ENCODE results near the gene SHMT2. TPM values are rescaled to one million over a fixed set of nuclear protein-coding genes. Genes with fewer than 3 reads are reported as not detected.

SHMT2 gene
- total and polyA plus RNA-seq, 2 donors (not counting 3 experiments of a cell fraction or from before 2014, with no cell fraction given): 155 to 243 TPM

- Histone ChIP-seq H3K27me3 (ENCODE audit: control insufficient read depth in 2 of 2, insufficient read depth in 2 of 2, low read length in 2 of 2) (no peaks in the 10 kb centered on the region), H3K36me3 (ENCODE audit: control insufficient read depth in 2 of 2, extremely low read depth in 1 of 2, insufficient read depth in 2 of 2, low read length in 2 of 2) (no peaks in the 10 kb centered on the region), H3K4me3 (replicated peaks in 1 of 3; ENCODE audit: insufficient read depth in 1 of 3, low read depth in 1 of 3, low read length in 3 of 3) (no peak overlapping the region), H3K27ac (ENCODE audit: insufficient read depth, low read depth, low read length) (no peak overlapping the region), H3K9me3 (replicated peaks; ENCODE audit: control insufficient read depth, insufficient read depth, low read length) (no peaks in the 10 kb centered on the region), H3K4me2 (ENCODE audit: insufficient read depth, low read length) (no peak overlapping the region), H2AFZ (ENCODE audit: low read depth, low read length) (no peak overlapping the region), H3K4me1 (ENCODE audit: control insufficient read depth, extremely low read depth, insufficient read depth, low read length) (no peaks in the 10 kb centered on the region), H3K9me1 (replicated peaks; ENCODE audit: control insufficient read depth, extremely low read depth, insufficient read depth, low read length) (no peaks in the 10 kb centered on the region), H3K9ac (replicated peaks; ENCODE audit: extremely low read depth, insufficient read depth, low read length) (no peak overlapping the region), H4K20me1 (replicated peaks; ENCODE audit: control insufficient read depth, extremely low read depth, insufficient read depth, low read length) (no peaks in the 10 kb centered on the region), H3K79me2 (ENCODE audit: control insufficient read depth, insufficient read depth, low read length) (no peaks in the 10 kb centered on the region)
- dilution Hi-C loops (cut with MboI; ENCODE audit: extremely low pct_ligation_motif_present, low sequenced_read_pairs): no loop called here
- ChIA-PET CTCF (interaction anchor here (1.1 to 10.3 kb wide), 5 partner anchors 15 to 118 kb away, joined by 5 to 164 read pairs (median 6); no protein-coding TSS in a partner anchor), POLR2A (no interaction called here)
- DNase-seq (ENCODE audit: low read depth, low spot score) (no peak), FAIRE-seq (no peak)
- TF ChIP-seq JUN (IDR thresholded peaks at IDR 0.05; ENCODE audit: borderline replicate concordance, insufficient read depth, insufficient read length, low read depth): no peak
- TF ChIP-seq MYC (IDR thresholded peaks at IDR 0.05; ENCODE audit: low read depth, low read length): no peak
- TF ChIP-seq EZH2 (IDR thresholded peaks at IDR 0.05; ENCODE audit: borderline replicate concordance, low read depth, low read length, severe bottlenecking): no peak
- TF ChIP-seq, protein P1, sequence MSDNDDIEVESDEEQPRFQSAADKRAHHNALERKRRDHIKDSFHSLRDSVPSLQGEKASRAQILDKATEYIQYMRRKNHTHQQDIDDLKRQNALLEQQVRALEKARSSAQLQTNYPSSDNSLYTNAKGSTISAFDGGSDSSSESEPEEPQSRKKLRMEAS (IDR thresholded peaks at IDR 0.05; ENCODE audit: insufficient read depth, insufficient read length): no peak
- TF ChIP-seq GATA2 (IDR thresholded peaks at IDR 0.05; ENCODE audit: insufficient read depth, insufficient read length, low read depth, low read length): no peak
- no peak for TF ChIP-seq POLR2AphosphoS5 (IDR thresholded peaks at IDR 0.05; ENCODE audit: insufficient read depth, low read depth, low read length)
- no peak for TF ChIP-seq FOS (IDR thresholded peaks at IDR 0.05; ENCODE audit: borderline replicate concordance, insufficient read depth, low read length)
- no peak for TF ChIP-seq POLR2A (IDR thresholded peaks at IDR 0.05; ENCODE audit: low read depth, low read length)
- TF ChIP-seq, protein P2, sequence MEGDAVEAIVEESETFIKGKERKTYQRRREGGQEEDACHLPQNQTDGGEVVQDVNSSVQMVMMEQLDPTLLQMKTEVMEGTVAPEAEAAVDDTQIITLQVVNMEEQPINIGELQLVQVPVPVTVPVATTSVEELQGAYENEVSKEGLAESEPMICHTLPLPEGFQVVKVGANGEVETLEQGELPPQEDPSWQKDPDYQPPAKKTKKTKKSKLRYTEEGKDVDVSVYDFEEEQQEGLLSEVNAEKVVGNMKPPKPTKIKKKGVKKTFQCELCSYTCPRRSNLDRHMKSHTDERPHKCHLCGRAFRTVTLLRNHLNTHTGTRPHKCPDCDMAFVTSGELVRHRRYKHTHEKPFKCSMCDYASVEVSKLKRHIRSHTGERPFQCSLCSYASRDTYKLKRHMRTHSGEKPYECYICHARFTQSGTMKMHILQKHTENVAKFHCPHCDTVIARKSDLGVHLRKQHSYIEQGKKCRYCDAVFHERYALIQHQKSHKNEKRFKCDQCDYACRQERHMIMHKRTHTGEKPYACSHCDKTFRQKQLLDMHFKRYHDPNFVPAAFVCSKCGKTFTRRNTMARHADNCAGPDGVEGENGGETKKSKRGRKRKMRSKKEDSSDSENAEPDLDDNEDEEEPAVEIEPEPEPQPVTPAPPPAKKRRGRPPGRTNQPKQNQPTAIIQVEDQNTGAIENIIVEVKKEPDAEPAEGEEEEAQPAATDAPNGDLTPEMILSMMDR (IDR thresholded peaks at IDR 0.05; ENCODE audit: extremely low read depth in 1 of 2, insufficient read depth in 1 of 2, low read depth in 1 of 2, low read length in 2 of 2): no peak
- BruUV-seq (replicated peaks): no TSS peak
- intact Hi-C loops (cut with micrococcal nuclease): no loop called here
Measured at GRCh38 chr12:57187222-57188089, 42.1 kb upstream of the SHMT2 start.
